ENCODE data around the gene SLC41A3. TPM values are rescaled to one million over a fixed set of nuclear protein-coding genes. Genes with fewer than 3 reads are reported as not detected.

The SLC41A3 gene
- total and polyA plus RNA-seq, 2 of the 4 experiments (the other 2 are of a cell fraction) = 30.5 to 43.5 TPM

DNA sequence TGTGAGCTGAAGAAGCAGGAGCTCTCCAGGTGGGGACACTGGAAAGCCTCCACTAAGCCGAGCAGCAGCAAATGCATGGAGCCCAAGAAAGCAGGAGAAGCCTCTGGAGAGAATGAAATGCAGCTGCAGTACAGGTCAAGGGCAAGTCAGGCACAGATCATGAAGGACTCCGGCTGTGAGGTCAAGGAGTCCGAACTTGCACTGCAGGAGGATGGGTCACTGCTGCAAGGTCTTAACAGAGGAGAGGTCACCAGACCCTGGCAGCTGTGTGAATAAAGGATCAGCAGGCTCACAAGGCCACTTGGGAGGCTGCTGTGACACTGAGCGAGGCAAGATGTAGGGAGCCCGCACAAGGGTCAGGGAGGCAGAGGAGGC is 24.7 kb upstream of the SLC41A3 start:
- Histone ChIP-seq H4K5ac (ENCODE audit: low read depth, low read length) (no peak overlapping the region), H3K9me3 (ENCODE audit: control insufficient read depth, insufficient read depth, low read length) (no peaks in the 10 kb centered on the region), H2BK5ac (ENCODE audit: low read depth, low read length, poor library complexity, severe bottlenecking) (no peak overlapping the region), H3K4ac (ENCODE audit: low read depth, low read length) (no peak overlapping the region), H3K23ac (ENCODE audit: low read depth, low read length) (no peak overlapping the region), H3K14ac (replicated peaks; ENCODE audit: low read depth, low read length) (no peak overlapping the region), H3K4me3 (ENCODE audit: insufficient read depth, low read depth, low read length) (no peak overlapping the region), H2BK120ac (ENCODE audit: low read depth, low read length) (no peak overlapping the region), H3K4me1 (ENCODE audit: control insufficient read depth, insufficient read depth, low read length) (no peaks in the 10 kb centered on the region), H4K91ac (ENCODE audit: insufficient read depth, low read depth, low read length) (no peak overlapping the region), H4K8ac (ENCODE audit: low read depth in 2 of 2, low read length in 2 of 2) (no peak overlapping the region), H2BK20ac (ENCODE audit: low read depth, low read length) (no peak overlapping the region), H3K18ac (ENCODE audit: low read depth, low read length) (no peak overlapping the region), H3K27me3 (ENCODE audit: control insufficient read depth, insufficient read depth, low read length) (peaks cover 19% of the 10 kb centered on the region), H3K79me1 (ENCODE audit: low read depth in 1 of 2, low read length in 2 of 2) (no peaks in the 10 kb centered on the region), H2AK9ac (replicated peaks; ENCODE audit: low read depth, low read length, poor library complexity) (peak overlapping the region; percentile 28), H2AK5ac (ENCODE audit: low read depth, low read length) (no peak overlapping the region), H3K4me2 (ENCODE audit: low read depth, low read length) (no peak overlapping the region), H3K9ac (ENCODE audit: low read depth, low read length) (no peak overlapping the region), H2BK15ac (ENCODE audit: low read depth, low read length) (no peak overlapping the region), H3K56ac (ENCODE audit: extremely low read depth, insufficient read depth, low read length) (no peak overlapping the region), H3K36me3 (ENCODE audit: control insufficient read depth, insufficient read depth, low read length) (no peaks in the 10 kb centered on the region), H3K9me1 (ENCODE audit: insufficient read depth, low read length) (no peaks in the 10 kb centered on the region), H3K27ac (ENCODE audit: insufficient read depth, low read length) (no peak overlapping the region), H4K20me1 (ENCODE audit: insufficient read depth, low read length) (no peaks in the 10 kb centered on the region), H2AFZ (replicated peaks; ENCODE audit: low read length, poor library complexity) (no peak overlapping the region)
- BruUV-seq (replicated peaks) = no TSS peak
- DNase-seq (no peak), ATAC-seq (ENCODE audit: low read depth) (no peak)
- CTCF ChIA-PET = no interaction called here
- in situ Hi-C loops (cut with MboI; ENCODE audit: low sequenced_read_pairs) = no loop called here
- intact Hi-C loops (cut with micrococcal nuclease) = no loop called here
- no peak for TF ChIP-seq MAFK (IDR thresholded peaks at IDR 0.05; ENCODE audit: low read depth, low read length)
- no peak for TF ChIP-seq NFE2L2 (IDR thresholded peaks at IDR 0.05; ENCODE audit: low read depth, low read length)
- TF ChIP-seq, protein P1, sequence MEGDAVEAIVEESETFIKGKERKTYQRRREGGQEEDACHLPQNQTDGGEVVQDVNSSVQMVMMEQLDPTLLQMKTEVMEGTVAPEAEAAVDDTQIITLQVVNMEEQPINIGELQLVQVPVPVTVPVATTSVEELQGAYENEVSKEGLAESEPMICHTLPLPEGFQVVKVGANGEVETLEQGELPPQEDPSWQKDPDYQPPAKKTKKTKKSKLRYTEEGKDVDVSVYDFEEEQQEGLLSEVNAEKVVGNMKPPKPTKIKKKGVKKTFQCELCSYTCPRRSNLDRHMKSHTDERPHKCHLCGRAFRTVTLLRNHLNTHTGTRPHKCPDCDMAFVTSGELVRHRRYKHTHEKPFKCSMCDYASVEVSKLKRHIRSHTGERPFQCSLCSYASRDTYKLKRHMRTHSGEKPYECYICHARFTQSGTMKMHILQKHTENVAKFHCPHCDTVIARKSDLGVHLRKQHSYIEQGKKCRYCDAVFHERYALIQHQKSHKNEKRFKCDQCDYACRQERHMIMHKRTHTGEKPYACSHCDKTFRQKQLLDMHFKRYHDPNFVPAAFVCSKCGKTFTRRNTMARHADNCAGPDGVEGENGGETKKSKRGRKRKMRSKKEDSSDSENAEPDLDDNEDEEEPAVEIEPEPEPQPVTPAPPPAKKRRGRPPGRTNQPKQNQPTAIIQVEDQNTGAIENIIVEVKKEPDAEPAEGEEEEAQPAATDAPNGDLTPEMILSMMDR (conservative IDR thresholded peaks at IDR 0.05; ENCODE audit: low read depth, low read length) = no peak
- TF ChIP-seq CHD1 (IDR thresholded peaks at IDR 0.05; ENCODE audit: low read depth, low read length) = no peak
- TF ChIP-seq, protein P2, sequence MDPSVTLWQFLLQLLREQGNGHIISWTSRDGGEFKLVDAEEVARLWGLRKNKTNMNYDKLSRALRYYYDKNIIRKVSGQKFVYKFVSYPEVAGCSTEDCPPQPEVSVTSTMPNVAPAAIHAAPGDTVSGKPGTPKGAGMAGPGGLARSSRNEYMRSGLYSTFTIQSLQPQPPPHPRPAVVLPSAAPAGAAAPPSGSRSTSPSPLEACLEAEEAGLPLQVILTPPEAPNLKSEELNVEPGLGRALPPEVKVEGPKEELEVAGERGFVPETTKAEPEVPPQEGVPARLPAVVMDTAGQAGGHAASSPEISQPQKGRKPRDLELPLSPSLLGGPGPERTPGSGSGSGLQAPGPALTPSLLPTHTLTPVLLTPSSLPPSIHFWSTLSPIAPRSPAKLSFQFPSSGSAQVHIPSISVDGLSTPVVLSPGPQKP (IDR thresholded peaks at IDR 0.05; ENCODE audit: borderline replicate concordance, low read depth, low read length) = no peak
- no peak for TF ChIP-seq SMC3 (IDR thresholded peaks at IDR 0.05; ENCODE audit: low read depth, low read length)
- TF ChIP-seq CEBPB (IDR thresholded peaks at IDR 0.05; ENCODE audit: low read depth, low read length) = no peak
- TF ChIP-seq FOS (IDR thresholded peaks at IDR 0.05; ENCODE audit: low read depth, low read length) = no peak
- no peak for TF ChIP-seq RFX5 (IDR thresholded peaks at IDR 0.05; ENCODE audit: low read depth, low read length)
- TF ChIP-seq MAZ (IDR thresholded peaks at IDR 0.05; ENCODE audit: borderline replicate concordance, low read depth, low read length) = no peak
- TF ChIP-seq MXI1 (IDR thresholded peaks at IDR 0.05; ENCODE audit: borderline replicate concordance, low read depth, low read length) = no peak
- TF ChIP-seq RCOR1 (IDR thresholded peaks at IDR 0.05; ENCODE audit: insufficient replicate concordance, low read length) = no peak
- TF ChIP-seq BHLHE40 (IDR thresholded peaks at IDR 0.05; ENCODE audit: low read depth, low read length) = no peak
- TF ChIP-seq, protein P3, sequence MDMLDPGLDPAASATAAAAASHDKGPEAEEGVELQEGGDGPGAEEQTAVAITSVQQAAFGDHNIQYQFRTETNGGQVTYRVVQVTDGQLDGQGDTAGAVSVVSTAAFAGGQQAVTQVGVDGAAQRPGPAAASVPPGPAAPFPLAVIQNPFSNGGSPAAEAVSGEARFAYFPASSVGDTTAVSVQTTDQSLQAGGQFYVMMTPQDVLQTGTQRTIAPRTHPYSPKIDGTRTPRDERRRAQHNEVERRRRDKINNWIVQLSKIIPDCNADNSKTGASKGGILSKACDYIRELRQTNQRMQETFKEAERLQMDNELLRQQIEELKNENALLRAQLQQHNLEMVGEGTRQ (IDR thresholded peaks at IDR 0.05; ENCODE audit: low read depth, low read length) = no peak
- TF ChIP-seq POLR2A (IDR thresholded peaks at IDR 0.05; ENCODE audit: low read depth, low read length) = no peak
- no peak for TF ChIP-seq RAD21 (IDR thresholded peaks at IDR 0.05; ENCODE audit: low read length)
- WGBS, 2 experiments (ENCODE audit: extremely low coverage in 2 of 2, insufficient read length in 1 of 2) = 28% methylated on average over 3 of the region's 5 CpGs; no CpG with 5 or more reads in 1 of the 2 experiments
- POLR2A ChIA-PET (ENCODE audit: unreplicated experiment) = no interaction called here
- dilution Hi-C loops (cut with HindIII; ENCODE audit: low sequenced_read_pairs, unreplicated experiment) = no loop called here

Measured in IMR-90 (cell line).